Coronary artery (tissue), 2 donors: ENCODE measurements around the gene CAMK4.

Experiments used
- DNase-seq: peaks from one replicate; pipeline ENCODE4 v3.0.0-alpha.2; 2017; ENCODE audit warnings: low spot score
- H3K27ac ChIP-seq, 2 donors: fragments of 200-600 bp; sonication (generic); one replicate each; pipeline ENCODE4 v1.5.1; 2016 to 2019
- H3K4me3 ChIP-seq: fragments of 200-600 bp; sonication (generic); 2 replicates; pipeline ENCODE4 v1.5.1; 2016; ENCODE audit warnings: mild to moderate bottlenecking, moderate library complexity
- TF ChIP-seq, protein P1 (sequence below): fragments of 200-600 bp; sonication (generic); IDR thresholded peaks from one replicate; pipeline ENCODE4 v1.5.1; 2019; ENCODE audit warnings: antibody characterized with exemption

The CAMK4 gene

GRCh38 chr5:111321376-111321775 lies 97.2 kb downstream of the CAMK4 start:
- no peak overlapping the region for H3K27ac ChIP-seq
- no peak for DNase-seq

DNA sequence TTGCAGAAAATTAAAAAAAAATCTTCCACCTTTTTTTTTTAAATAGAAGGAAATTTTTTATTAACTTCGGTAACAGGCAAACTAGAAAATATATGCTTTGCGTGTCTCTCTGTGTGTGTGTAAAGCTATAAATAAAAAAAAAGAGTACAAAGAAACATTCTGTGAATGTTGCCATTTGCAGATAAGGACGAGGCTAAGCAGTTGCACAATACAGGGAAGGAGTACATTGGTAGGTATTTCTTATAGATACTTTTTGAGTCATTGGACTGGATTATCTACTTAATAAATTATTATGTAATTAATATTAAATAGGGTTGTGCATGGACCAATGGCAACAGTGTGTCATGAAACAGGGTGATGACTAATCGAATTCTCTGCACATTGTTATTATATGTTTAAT lies 102.4 kb downstream of the CAMK4 start:
- Histone ChIP-seq H3K27ac (no peak overlapping the region), H3K4me3 (no peak overlapping the region)
- TF ChIP-seq, protein P1, sequence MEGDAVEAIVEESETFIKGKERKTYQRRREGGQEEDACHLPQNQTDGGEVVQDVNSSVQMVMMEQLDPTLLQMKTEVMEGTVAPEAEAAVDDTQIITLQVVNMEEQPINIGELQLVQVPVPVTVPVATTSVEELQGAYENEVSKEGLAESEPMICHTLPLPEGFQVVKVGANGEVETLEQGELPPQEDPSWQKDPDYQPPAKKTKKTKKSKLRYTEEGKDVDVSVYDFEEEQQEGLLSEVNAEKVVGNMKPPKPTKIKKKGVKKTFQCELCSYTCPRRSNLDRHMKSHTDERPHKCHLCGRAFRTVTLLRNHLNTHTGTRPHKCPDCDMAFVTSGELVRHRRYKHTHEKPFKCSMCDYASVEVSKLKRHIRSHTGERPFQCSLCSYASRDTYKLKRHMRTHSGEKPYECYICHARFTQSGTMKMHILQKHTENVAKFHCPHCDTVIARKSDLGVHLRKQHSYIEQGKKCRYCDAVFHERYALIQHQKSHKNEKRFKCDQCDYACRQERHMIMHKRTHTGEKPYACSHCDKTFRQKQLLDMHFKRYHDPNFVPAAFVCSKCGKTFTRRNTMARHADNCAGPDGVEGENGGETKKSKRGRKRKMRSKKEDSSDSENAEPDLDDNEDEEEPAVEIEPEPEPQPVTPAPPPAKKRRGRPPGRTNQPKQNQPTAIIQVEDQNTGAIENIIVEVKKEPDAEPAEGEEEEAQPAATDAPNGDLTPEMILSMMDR, result no peak
- no peak for DNase-seq

More at GRCh38 chr5:111321376-111321775, 97.2 kb downstream of the CAMK4 start:
- no peak overlapping the region for H3K4me3 ChIP-seq
- TF ChIP-seq, protein P1, result no peak

DNA sequence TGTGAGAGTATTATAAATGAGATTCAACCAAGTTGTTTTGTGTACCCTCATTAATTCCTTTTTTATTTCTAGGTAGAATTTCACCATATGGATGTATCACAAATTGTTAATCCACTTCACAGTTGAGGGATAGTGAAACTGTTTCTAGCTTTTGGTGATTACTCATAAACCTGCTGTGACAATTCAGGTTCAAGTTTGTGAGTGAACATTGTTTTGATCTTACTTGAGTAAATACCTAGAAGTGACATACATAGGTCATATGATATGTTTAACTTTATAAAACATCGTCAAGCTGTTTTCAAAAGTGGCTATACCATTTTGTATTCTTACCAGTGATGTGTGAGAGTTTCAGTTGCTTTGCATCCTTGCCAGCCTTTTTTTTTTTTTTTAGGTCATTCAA lies 112.9 kb downstream of the CAMK4 start:
- TF ChIP-seq, protein P1, result no peak

GRCh38 chr5:111337688-111338087 lies 113.5 kb downstream of the CAMK4 start:
- DNase-seq, result no peak
- no peak overlapping the region for H3K27ac ChIP-seq
- TF ChIP-seq, protein P1, result no peak

More for the DNA sequence above, 112.9 kb downstream of the CAMK4 start:
- no peak for DNase-seq
- Histone ChIP-seq H3K4me3 (no peak overlapping the region), H3K27ac (no peak overlapping the region)

DNA sequence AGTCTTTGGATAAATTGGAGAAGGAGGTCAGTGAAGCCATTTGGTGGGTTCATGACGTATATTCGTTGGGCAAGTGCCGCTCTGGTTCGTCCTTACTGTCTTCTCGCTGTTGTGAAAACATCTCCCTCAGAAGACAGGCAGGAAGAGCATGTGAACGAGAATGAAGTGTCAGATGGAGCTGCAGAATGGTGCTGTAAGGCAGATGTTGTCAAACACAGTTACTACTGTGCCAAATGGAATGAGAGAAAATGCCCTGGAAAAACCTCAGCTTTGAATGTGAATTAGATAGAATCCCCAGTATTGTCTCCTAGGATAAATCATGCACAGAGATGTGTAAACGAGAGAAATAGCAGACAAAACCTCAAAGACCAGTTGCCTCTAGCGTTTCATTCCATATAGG lies 121.5 kb downstream of the CAMK4 start:
- no peak overlapping the region for H3K4me3 ChIP-seq
- TF ChIP-seq, protein P1, result no peak
- H3K27ac ChIP-seq, result no peak overlapping the region
- DNase-seq, result no peak

More at GRCh38 chr5:111337688-111338087, 113.5 kb downstream of the CAMK4 start:
- no peak overlapping the region for H3K4me3 ChIP-seq

DNA sequence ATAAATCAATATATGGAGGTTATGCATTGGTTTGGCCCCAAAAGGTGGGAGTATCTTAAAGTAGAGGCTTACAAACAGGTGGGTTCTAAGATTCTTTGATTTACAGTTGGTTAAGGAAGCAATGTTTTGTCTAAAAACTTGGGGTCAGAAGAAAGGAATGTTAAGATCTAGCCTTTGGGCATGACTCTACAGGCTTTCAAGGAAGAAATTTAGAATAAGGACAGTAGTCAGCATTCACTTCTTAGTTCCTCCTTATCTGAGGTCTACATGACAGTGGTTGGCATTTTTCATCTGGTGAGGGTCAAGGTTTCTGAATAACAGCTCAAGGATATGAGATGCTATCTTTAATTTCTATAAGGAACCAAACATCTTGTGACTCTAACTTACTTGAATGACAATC lies 122.8 kb downstream of the CAMK4 start:
- no peak for DNase-seq
- TF ChIP-seq, protein P1, result no peak
- no peak overlapping the region for H3K4me3 ChIP-seq
- no peak overlapping the region for H3K27ac ChIP-seq

DNA sequence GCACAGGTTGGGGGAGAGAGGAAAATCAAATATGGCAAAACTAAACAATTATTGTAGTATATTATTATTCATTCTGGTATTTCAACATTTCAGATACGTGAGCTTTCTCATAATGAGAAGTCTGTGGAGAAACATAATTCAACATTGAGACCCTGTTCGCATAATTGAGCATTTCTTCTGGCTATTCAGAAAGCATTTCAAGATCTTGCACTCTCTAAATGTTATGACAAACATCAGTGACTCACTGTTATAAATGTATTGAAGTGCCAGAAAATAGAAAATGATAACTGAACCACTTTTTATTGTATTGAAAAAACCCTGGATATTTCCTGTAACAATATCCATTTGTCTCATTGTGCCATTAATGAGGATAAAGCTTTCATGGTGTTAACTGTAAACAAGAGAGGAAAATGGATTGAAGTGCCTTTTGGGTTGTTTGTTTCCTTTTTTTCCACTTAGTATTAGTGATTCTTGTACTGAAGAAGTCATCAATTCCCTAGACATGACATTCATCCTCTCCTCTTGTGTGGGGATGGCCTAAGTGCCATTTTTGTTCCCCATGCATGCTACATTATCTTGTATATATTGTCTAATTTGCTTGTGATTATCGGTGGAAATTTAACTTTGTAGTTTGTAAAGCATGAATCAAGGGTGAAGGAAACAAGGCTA lies 124.6 kb downstream of the CAMK4 start:
- Histone ChIP-seq H3K27ac (no peak overlapping the region), H3K4me3 (no peak overlapping the region)
- DNase-seq, result no peak
- TF ChIP-seq, protein P1, result no peak
